Vagina (tissue), 2 donors: ENCODE results near the gene PXDN.

Source experiments
- POLR2A ChIP-seq, 2 donors: fragments of 450-650 bp; IDR thresholded peaks; one replicate each; pipeline ENCODE4 v1.6.1; 2017; ENCODE audit warnings: antibody characterized with exemption in 2 of 2, mild to moderate bottlenecking in 2 of 2, moderate library complexity in 2 of 2
- TF ChIP-seq, protein P1 (sequence below), 3 experiments: fragments of 450-650 bp in 2 of 3; fragments of 200-600 bp in 1 of 3; sonication (generic) in 1 of 3; IDR thresholded peaks; one replicate each; pipeline ENCODE4 v1.5.1; 2017 to 2019; ENCODE audit warnings: antibody characterized with exemption in 3 of 3, mild to moderate bottlenecking in 2 of 3, moderate library complexity in 2 of 3

DNA sequence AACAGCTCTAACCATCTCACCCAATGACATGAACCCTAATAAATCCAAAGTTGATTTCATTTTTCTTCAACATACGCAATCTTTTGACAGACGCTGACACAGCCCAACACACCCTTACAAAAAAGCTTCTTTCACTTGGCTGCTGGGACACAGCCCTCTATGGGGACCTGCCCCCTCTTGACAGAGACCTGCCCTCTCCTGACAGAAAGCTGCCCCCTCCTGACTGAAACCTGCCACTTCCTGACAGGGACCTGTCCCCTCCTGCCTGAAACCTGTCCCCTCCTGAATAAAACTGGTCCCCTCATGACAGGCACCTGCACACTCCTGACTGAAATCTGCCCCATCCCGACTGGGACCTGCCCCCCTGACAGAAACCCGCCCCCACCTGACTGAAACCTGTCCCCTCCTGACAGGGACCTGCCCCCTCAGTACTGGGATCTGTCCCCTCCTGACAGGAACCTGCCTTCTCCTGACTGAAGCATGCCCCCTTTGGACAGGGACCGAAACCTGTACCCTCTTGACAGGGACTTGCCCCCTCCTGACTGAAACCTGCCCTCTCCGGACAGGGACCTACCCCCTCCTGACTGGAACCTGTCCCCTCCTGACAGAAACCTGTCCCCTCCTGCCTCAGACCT is 87.9 kb downstream of the PXDN start:
- TF ChIP-seq, protein P1, sequence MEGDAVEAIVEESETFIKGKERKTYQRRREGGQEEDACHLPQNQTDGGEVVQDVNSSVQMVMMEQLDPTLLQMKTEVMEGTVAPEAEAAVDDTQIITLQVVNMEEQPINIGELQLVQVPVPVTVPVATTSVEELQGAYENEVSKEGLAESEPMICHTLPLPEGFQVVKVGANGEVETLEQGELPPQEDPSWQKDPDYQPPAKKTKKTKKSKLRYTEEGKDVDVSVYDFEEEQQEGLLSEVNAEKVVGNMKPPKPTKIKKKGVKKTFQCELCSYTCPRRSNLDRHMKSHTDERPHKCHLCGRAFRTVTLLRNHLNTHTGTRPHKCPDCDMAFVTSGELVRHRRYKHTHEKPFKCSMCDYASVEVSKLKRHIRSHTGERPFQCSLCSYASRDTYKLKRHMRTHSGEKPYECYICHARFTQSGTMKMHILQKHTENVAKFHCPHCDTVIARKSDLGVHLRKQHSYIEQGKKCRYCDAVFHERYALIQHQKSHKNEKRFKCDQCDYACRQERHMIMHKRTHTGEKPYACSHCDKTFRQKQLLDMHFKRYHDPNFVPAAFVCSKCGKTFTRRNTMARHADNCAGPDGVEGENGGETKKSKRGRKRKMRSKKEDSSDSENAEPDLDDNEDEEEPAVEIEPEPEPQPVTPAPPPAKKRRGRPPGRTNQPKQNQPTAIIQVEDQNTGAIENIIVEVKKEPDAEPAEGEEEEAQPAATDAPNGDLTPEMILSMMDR (IDR thresholded peaks at IDR 0.05), result no peak
- no peak for TF ChIP-seq POLR2A (IDR thresholded peaks at IDR 0.05)
